Activated naive CD8-positive, alpha-beta T cell treated with anti-CD3 and anti-CD28 coated beads, Interleukin-2, amount 10 ng/mL, durations not matched to agents 7 days and 5 days (primary cell): ENCODE measurements around the gene BLCAP. TPM values are rescaled to one million over a fixed set of nuclear protein-coding genes. Genes with fewer than 3 reads are reported as not detected.
"Not testable (repeated sequence)": the region's sequence is repeated elsewhere in the genome, so short reads cannot be mapped to it uniquely, and the experiment has no call there.

Experiments used
- ATAC-seq: fragments of 150-1000 bp; cut with Tn5 transposase; one replicate; pipeline ENCODE4 v1.10.0; 2021; ENCODE audit warnings: low read depth, moderate library complexity
- POLR2A ChIA-PET: fragments of 350-600 bp; sonication (Branson Sonifier 250); formaldehyde crosslinking; loops from one replicate; lab custom pipeline; 2021; ENCODE audit warnings: antibody characterized with exemption; lab: Charles Lee
- DNase-seq: peaks from one replicate; pipeline ENCODE4 v3.0.0; 2021
- H3K27ac Mint-ChIP-seq: one replicate; pipeline ENCODE4 v1.8.0; 2022; ENCODE audit warnings: mild to moderate bottlenecking, mixed read lengths
- H3K27me3 Mint-ChIP-seq: one replicate; pipeline ENCODE4 v1.8.0; 2022; ENCODE audit warnings: mild to moderate bottlenecking, moderate library complexity, mixed read lengths
- H3K36me3 Mint-ChIP-seq: one replicate; pipeline ENCODE4 v1.8.0; 2021; ENCODE audit warnings: mild to moderate bottlenecking, mixed read lengths
- H3K4me1 Mint-ChIP-seq: one replicate; pipeline ENCODE4 v1.8.0; 2021; ENCODE audit warnings: mixed read lengths
- H3K4me3 Mint-ChIP-seq: one replicate; pipeline ENCODE4 v1.8.0; 2022; ENCODE audit warnings: mild to moderate bottlenecking, moderate library complexity, mixed read lengths
- H3K9me3 Mint-ChIP-seq: one replicate; pipeline ENCODE4 v1.8.0; 2021; ENCODE audit warnings: mixed read lengths
- total RNA-seq, 2 experiments: library from RNA; stranded (reverse); gene quantifications; one replicate each; pipeline ENCODE4 v1.2.3, GENCODE V29; 2021

BLCAP gene
- total RNA-seq, 2 experiments from 2014 or later, result 51.0 to 54.6 TPM

- ATAC-seq (no peak), DNase-seq (peak; percentile 71)
- H3K4me3 Mint-ChIP-seq, result no peak overlapping the region
- no peaks in the 10 kb centered on the region for H3K4me1 Mint-ChIP-seq
- POLR2A ChIA-PET, result no interaction called here
- H3K9me3 Mint-ChIP-seq, result no peaks in the 10 kb centered on the region
- H3K27ac Mint-ChIP-seq, result no peak overlapping the region
- no peaks in the 10 kb centered on the region for H3K36me3 Mint-ChIP-seq
- peaks cover 46% of the 10 kb centered on the region for H3K27me3 Mint-ChIP-seq
These were observed 36.9 kb upstream of the BLCAP start for GRCh38 chr20:37564388-37565133.

GRCh38 chr20:37564016-37564387, 36.3 kb upstream of the BLCAP start:
- POLR2A ChIA-PET, result no interaction called here
- no peak overlapping the region for H3K27ac Mint-ChIP-seq
- ATAC-seq (no peak), DNase-seq (no peak)
- H3K27me3 Mint-ChIP-seq, result peaks cover 40% of the 10 kb centered on the region
- no peaks in the 10 kb centered on the region for H3K36me3 Mint-ChIP-seq
- no peaks in the 10 kb centered on the region for H3K9me3 Mint-ChIP-seq
- H3K4me3 Mint-ChIP-seq, result no peak overlapping the region
- H3K4me1 Mint-ChIP-seq, result no peaks in the 10 kb centered on the region

- Mint-ChIP-seq H3K9me3 (no peaks in the 10 kb centered on the region), H3K36me3 (no peaks in the 10 kb centered on the region), H3K4me3 (no peak overlapping the region), H3K4me1 (no peaks in the 10 kb centered on the region), H3K27ac (no peak overlapping the region), H3K27me3 (peaks cover 33% of the 10 kb centered on the region)
- no peak for DNase-seq
- POLR2A ChIA-PET, result no interaction called here
- no peak for ATAC-seq
These were observed 35.2 kb upstream of the BLCAP start for GRCh38 chr20:37562695-37563480.

GRCh38 chr20:37560629-37561028, 33.0 kb upstream of the BLCAP start:
- DNase-seq, result no peak
- peaks cover 27% of the 10 kb centered on the region for H3K27me3 Mint-ChIP-seq
- H3K27ac Mint-ChIP-seq, result no peak overlapping the region
- no peaks in the 10 kb centered on the region for H3K36me3 Mint-ChIP-seq
- no peaks in the 10 kb centered on the region for H3K9me3 Mint-ChIP-seq
- ATAC-seq, result no peak
- H3K4me1 Mint-ChIP-seq, result no peaks in the 10 kb centered on the region
- POLR2A ChIA-PET, result no interaction called here
- H3K4me3 Mint-ChIP-seq, result no peak overlapping the region

GRCh38 chr20:37559312-37560027, 31.8 kb upstream of the BLCAP start:
- Mint-ChIP-seq H3K4me1 (no peaks in the 10 kb centered on the region), H3K9me3 (no peaks in the 10 kb centered on the region), H3K4me3 (no peak overlapping the region), H3K27ac (no peak overlapping the region), H3K36me3 (no peaks in the 10 kb centered on the region), H3K27me3 (peaks cover 23% of the 10 kb centered on the region)
- POLR2A ChIA-PET, result no interaction called here
- DNase-seq, result no peak
- ATAC-seq, result no peak

- ATAC-seq (no peak), DNase-seq (no peak)
- H3K27ac Mint-ChIP-seq, result no peak overlapping the region
- POLR2A ChIA-PET, result no interaction called here
- no peak overlapping the region for H3K4me3 Mint-ChIP-seq
- no peaks in the 10 kb centered on the region for H3K9me3 Mint-ChIP-seq
- peaks cover 26% of the 10 kb centered on the region for H3K27me3 Mint-ChIP-seq
- no peaks in the 10 kb centered on the region for H3K4me1 Mint-ChIP-seq
- H3K36me3 Mint-ChIP-seq, result no peaks in the 10 kb centered on the region
These were observed 31.1 kb upstream of the BLCAP start for GRCh38 chr20:37558779-37559178.

GRCh38 chr20:37558306-37558705, 30.6 kb upstream of the BLCAP start:
- DNase-seq, result no peak
- Mint-ChIP-seq H3K36me3 (no peaks in the 10 kb centered on the region), H3K27me3 (peaks cover 25% of the 10 kb centered on the region), H3K4me1 (no peaks in the 10 kb centered on the region), H3K9me3 (no peaks in the 10 kb centered on the region), H3K27ac (no peak overlapping the region), H3K4me3 (no peak overlapping the region)
- POLR2A ChIA-PET, result no interaction called here
- ATAC-seq, result no peak

- POLR2A ChIA-PET, result no interaction called here
- Mint-ChIP-seq H3K27me3 (peaks cover 32% of the 10 kb centered on the region), H3K36me3 (no peaks in the 10 kb centered on the region), H3K9me3 (no peaks in the 10 kb centered on the region), H3K4me1 (no peaks in the 10 kb centered on the region), H3K4me3 (no peak overlapping the region), H3K27ac (no peak overlapping the region)
- ATAC-seq (no peak), DNase-seq (no peak)
These were observed 28.9 kb upstream of the BLCAP start for GRCh38 chr20:37556538-37556937.

GRCh38 chr20:37554721-37555298, 27.1 kb upstream of the BLCAP start:
- H3K27ac Mint-ChIP-seq, H3K4me3 Mint-ChIP-seq, POLR2A ChIA-PET, H3K36me3 Mint-ChIP-seq, ATAC-seq, H3K9me3 Mint-ChIP-seq, DNase-seq, H3K4me1 Mint-ChIP-seq: not testable (repeated sequence)
- peaks cover 30% of the 10 kb centered on the region for H3K27me3 Mint-ChIP-seq

GRCh38 chr20:37552415-37552814, 24.7 kb upstream of the BLCAP start:
- no peaks in the 10 kb centered on the region for H3K4me1 Mint-ChIP-seq
- no peaks in the 10 kb centered on the region for H3K36me3 Mint-ChIP-seq
- no peak overlapping the region for H3K27ac Mint-ChIP-seq
- ATAC-seq, result no peak
- DNase-seq, result no peak
- H3K4me3 Mint-ChIP-seq, result no peak overlapping the region
- POLR2A ChIA-PET, result no interaction called here
- H3K9me3 Mint-ChIP-seq, result no peaks in the 10 kb centered on the region
- peaks cover 30% of the 10 kb centered on the region for H3K27me3 Mint-ChIP-seq

- H3K27ac Mint-ChIP-seq, ATAC-seq, H3K4me1 Mint-ChIP-seq, POLR2A ChIA-PET, H3K9me3 Mint-ChIP-seq, H3K4me3 Mint-ChIP-seq, H3K36me3 Mint-ChIP-seq, DNase-seq: not testable (repeated sequence)
- peaks cover 29% of the 10 kb centered on the region for H3K27me3 Mint-ChIP-seq
These were observed 24.0 kb upstream of the BLCAP start for GRCh38 chr20:37551660-37552059.

GRCh38 chr20:37550101-37550920, 22.6 kb upstream of the BLCAP start:
- not testable (repeated sequence) for H3K4me1 Mint-ChIP-seq, ATAC-seq, H3K27ac Mint-ChIP-seq, H3K36me3 Mint-ChIP-seq, H3K4me3 Mint-ChIP-seq, DNase-seq, H3K9me3 Mint-ChIP-seq
- H3K27me3 Mint-ChIP-seq, result peaks cover 25% of the 10 kb centered on the region
- POLR2A ChIA-PET, result interaction anchor here (0.7 kb wide), 1 partner anchor 488 kb away, joined by 3 read pairs; no protein-coding TSS in a partner anchor

GRCh38 chr20:37547912-37548311, 20.2 kb upstream of the BLCAP start:
- no peak for ATAC-seq
- POLR2A ChIA-PET, result no interaction called here

More at GRCh38 chr20:37547912-37548311, 20.2 kb upstream of the BLCAP start:
- Mint-ChIP-seq H3K4me1 (no peaks in the 10 kb centered on the region), H3K4me3 (no peak overlapping the region), H3K9me3 (no peaks in the 10 kb centered on the region), H3K27ac (no peak overlapping the region), H3K36me3 (no peaks in the 10 kb centered on the region), H3K27me3 (peaks cover 14% of the 10 kb centered on the region)
- DNase-seq, result no peak
